ENCODE results near the gene ENTPD2. TPM values are rescaled to one million over a fixed set of nuclear protein-coding genes. Genes with fewer than 3 reads are reported as not detected.

ENTPD2 gene
- total RNA-seq, 5 donors from 2014 or later (not counting 1 experiment from before 2014, with no cell fraction given) = 0.32 TPM; not detected in 4

- ChIA-PET POLR2A (interaction anchor here (0.5 to 1.2 kb wide), 6 partner anchors 16 to 552 kb away, joined by 3 to 6 read pairs (median 3); partner anchors contain the start of genes MAN1B1 (in 1 of the 2) and TUBB4B (in 1 of the 2)), CTCF (interaction anchor here in 1 of 2 donors (0.7 to 2.2 kb wide), 5 partner anchors 16 to 270 kb away, joined by 3 to 11 read pairs (median 7); partner anchors contain the start of genes MAN1B1 and NPDC1)
- Histone ChIP-seq H3K4me3 (ENCODE audit: control insufficient read depth in 1 of 2, extremely low read depth in 1 of 2, low read length in 1 of 2) (peak within 1 kb of the TSS; percentile 39 to 48), H3K4me1 (ENCODE audit: control insufficient read depth in 1 of 2, extremely low read depth in 1 of 2, insufficient read depth in 2 of 2, low read length in 2 of 2) (peaks cover 5 to 28% of the 10 kb centered on the region in 2 experiments), H3K9me3 (no peaks in the 10 kb centered on the region), H3K36me3 (ENCODE audit: control insufficient read depth in 2 of 2, extremely low read depth in 1 of 2, insufficient read depth in 1 of 2, low read length in 1 of 2) (no peaks in the 10 kb centered on the region), H3K27me3 (replicated peaks in 1 of 2; ENCODE audit: control insufficient read depth in 2 of 2, extremely low read depth in 1 of 2, insufficient read depth in 2 of 2, low read length in 1 of 2) (peaks cover 0 to 19% of the 10 kb centered on the region in 2 experiments), H3K27ac (ENCODE audit: low read length) (no peak within 1 kb of the TSS)
- H3K4me3 Mint-ChIP-seq = peak within 1 kb of the TSS; percentile 68 to 73 (median 68)
- H3K27ac Mint-ChIP-seq = peak within 1 kb of the TSS in 1 of 2 donors; percentile 44
- H3K4me1 Mint-ChIP-seq = peaks cover 12 to 15% (median 14%) of the 10 kb centered on the region in 3 donors
- DNase-seq (peak; percentile 62 to 90 (median 80)), ATAC-seq (replicated peaks in 1 of 4) (peak; percentile 88 to 90 (median 89))
- H3K9me3 Mint-ChIP-seq = no peaks in the 10 kb centered on the region
- WGBS (ENCODE audit: insufficient coverage) = under 1% methylated on average over 56 of the region's 74 CpGs
- no peaks in the 10 kb centered on the region for H3K36me3 Mint-ChIP-seq
- peaks cover 3% of the 10 kb centered on the region in 2 donors for H3K27me3 Mint-ChIP-seq
Observed at GRCh38 chr9:137070201-137070905, 16.5 kb upstream of the ENTPD2 start, which contains the start of gene SAPCD2. SAPCD2 (minus strand) TSS chr9:137070557; CDS start chr9:137070460, 97 bp downstream.

- H3K4me3 Mint-ChIP-seq = peak overlapping the region in 1 of 3 donors; percentile 32
- no peak overlapping the region for H3K27ac Mint-ChIP-seq
- H3K36me3 Mint-ChIP-seq = no peaks in the 10 kb centered on the region
- Histone ChIP-seq H3K9me3 (no peaks in the 10 kb centered on the region), H3K27me3 (replicated peaks in 1 of 2; ENCODE audit: control insufficient read depth in 2 of 2, extremely low read depth in 1 of 2, insufficient read depth in 2 of 2, low read length in 1 of 2) (peaks cover 0 to 19% of the 10 kb centered on the region in 2 experiments), H3K27ac (ENCODE audit: low read length) (no peak overlapping the region), H3K36me3 (ENCODE audit: control insufficient read depth in 2 of 2, extremely low read depth in 1 of 2, insufficient read depth in 1 of 2, low read length in 1 of 2) (no peaks in the 10 kb centered on the region), H3K4me1 (ENCODE audit: control insufficient read depth in 1 of 2, extremely low read depth in 1 of 2, insufficient read depth in 2 of 2, low read length in 2 of 2) (peaks cover 5 to 28% of the 10 kb centered on the region in 2 experiments), H3K4me3 (ENCODE audit: control insufficient read depth in 1 of 2, extremely low read depth in 1 of 2, low read length in 1 of 2) (no peak overlapping the region)
- ChIA-PET POLR2A (interaction anchor here (0.7 to 1.2 kb wide), 3 partner anchors 17 to 472 kb away, joined by 3 to 6 read pairs (median 3); partner anchors contain the start of genes MAN1B1 (in 1 of the 2) and TUBB4B (in 1 of the 2)), CTCF (interaction anchor here in 1 of 2 donors (1.3 to 2.2 kb wide), 3 partner anchors 17 to 26 kb away, joined by 7 to 11 read pairs (median 7); partner anchors contain the start of genes MAN1B1 and NPDC1)
- no peaks in the 10 kb centered on the region for H3K9me3 Mint-ChIP-seq
- H3K4me1 Mint-ChIP-seq = peaks cover 12 to 15% (median 14%) of the 10 kb centered on the region in 3 donors
- peaks cover 3% of the 10 kb centered on the region in 2 donors for H3K27me3 Mint-ChIP-seq
- ATAC-seq (replicated peaks in 1 of 4) = peak in 3 of 4 experiments; percentile 1 to 10 (median 7)
- 9% methylated on average over 52 of the region's 52 CpGs for WGBS (ENCODE audit: insufficient coverage)
- DNase-seq = no peak
Observed at GRCh38 chr9:137069508-137070091, 15.7 kb upstream of the ENTPD2 start.

GRCh38 chr9:137068539-137069507 lies 15.0 kb upstream of the ENTPD2 start:
- POLR2A ChIA-PET = no interaction called here
- ATAC-seq (replicated peaks in 1 of 4) = no peak
- H3K4me1 ChIP-seq (ENCODE audit: control insufficient read depth in 1 of 2, extremely low read depth in 1 of 2, insufficient read depth in 2 of 2, low read length in 2 of 2) = peaks cover 5 to 33% of the 10 kb centered on the region in 2 experiments
- peak overlapping the region in 1 of 3 donors; percentile 32 for H3K4me3 Mint-ChIP-seq
- peaks cover 14 to 17% (median 15%) of the 10 kb centered on the region in 3 donors for H3K4me1 Mint-ChIP-seq
- H3K27ac ChIP-seq (ENCODE audit: low read length) = no peak overlapping the region
- no peak overlapping the region for H3K27ac Mint-ChIP-seq
- H3K9me3 Mint-ChIP-seq = no peaks in the 10 kb centered on the region
- 100% methylated on average over 12 of the region's 17 CpGs for WGBS (ENCODE audit: insufficient coverage)
- no peak for DNase-seq
- no peaks in the 10 kb centered on the region for H3K9me3 ChIP-seq
- CTCF ChIA-PET = interaction anchor here (0.6 to 2.2 kb wide), 7 partner anchors 18 to 249 kb away, joined by 3 to 11 read pairs (median 7); partner anchors contain the start of genes MAN1B1 (in 1 of the 2) and NPDC1 (in 1 of the 2)
- H3K27me3 Mint-ChIP-seq = peaks cover 3% of the 10 kb centered on the region in 2 donors
- no peaks in the 10 kb centered on the region for H3K36me3 Mint-ChIP-seq
- no peak overlapping the region for H3K4me3 ChIP-seq (ENCODE audit: control insufficient read depth in 1 of 2, extremely low read depth in 1 of 2, low read length in 1 of 2)
- H3K36me3 ChIP-seq (ENCODE audit: control insufficient read depth in 2 of 2, extremely low read depth in 1 of 2, insufficient read depth in 1 of 2, low read length in 1 of 2) = no peaks in the 10 kb centered on the region
- peaks cover 0 to 21% of the 10 kb centered on the region in 2 experiments for H3K27me3 ChIP-seq (replicated peaks in 1 of 2; ENCODE audit: control insufficient read depth in 2 of 2, extremely low read depth in 1 of 2, insufficient read depth in 2 of 2, low read length in 1 of 2)

- no peaks in the 10 kb centered on the region for H3K36me3 Mint-ChIP-seq
- Histone ChIP-seq H3K36me3 (ENCODE audit: control insufficient read depth in 2 of 2, extremely low read depth in 1 of 2, insufficient read depth in 1 of 2, low read length in 1 of 2) (no peaks in the 10 kb centered on the region), H3K9me3 (no peaks in the 10 kb centered on the region), H3K4me3 (ENCODE audit: control insufficient read depth in 1 of 2, extremely low read depth in 1 of 2, low read length in 1 of 2) (no peak overlapping the region), H3K27me3 (replicated peaks in 1 of 2; ENCODE audit: control insufficient read depth in 2 of 2, extremely low read depth in 1 of 2, insufficient read depth in 2 of 2, low read length in 1 of 2) (peaks cover 0 to 25% of the 10 kb centered on the region in 2 experiments), H3K4me1 (ENCODE audit: control insufficient read depth in 1 of 2, extremely low read depth in 1 of 2, insufficient read depth in 2 of 2, low read length in 2 of 2) (peaks cover 5 to 35% of the 10 kb centered on the region in 2 experiments), H3K27ac (ENCODE audit: low read length) (no peak overlapping the region)
- H3K4me1 Mint-ChIP-seq = peaks cover 14 to 17% (median 15%) of the 10 kb centered on the region in 3 donors
- DNase-seq (peak; percentile 70 to 93 (median 82)), ATAC-seq (replicated peaks in 1 of 4) (peak; percentile 51 to 65 (median 54))
- 84% methylated on average over 7 of the region's 12 CpGs for WGBS (ENCODE audit: insufficient coverage)
- H3K9me3 Mint-ChIP-seq = no peaks in the 10 kb centered on the region
- ChIA-PET CTCF (interaction anchor here (0.6 to 1.4 kb wide), 7 partner anchors 21 to 341 kb away, joined by 3 to 10 read pairs (median 4); no protein-coding TSS in a partner anchor), POLR2A (interaction anchor here in 1 of 2 donors (0.6 kb wide), 1 partner anchor 187 kb away, joined by 4 read pairs; no protein-coding TSS in a partner anchor)
- peak overlapping the region; percentile 43 to 61 (median 61) for H3K4me3 Mint-ChIP-seq
- H3K27me3 Mint-ChIP-seq = peaks cover 3% of the 10 kb centered on the region in 2 donors
- H3K27ac Mint-ChIP-seq = peak overlapping the region; percentile 39 to 50
Observed at GRCh38 chr9:137067860-137068538, 14.1 kb upstream of the ENTPD2 start.

- H3K9me3 Mint-ChIP-seq = no peaks in the 10 kb centered on the region
- no peak overlapping the region for H3K4me3 Mint-ChIP-seq
- DNase-seq (no peak), ATAC-seq (replicated peaks in 1 of 4) (no peak)
- POLR2A ChIA-PET = no interaction called here
- 92% methylated on average over 22 of the region's 26 CpGs for WGBS (ENCODE audit: insufficient coverage)
- CTCF ChIA-PET = interaction anchor here (0.6 to 1.3 kb wide), 2 partner anchors 20 kb away, joined by 3 to 4 read pairs; no protein-coding TSS in a partner anchor
- H3K36me3 Mint-ChIP-seq = no peaks in the 10 kb centered on the region
- peaks cover 12 to 16% (median 13%) of the 10 kb centered on the region in 3 donors for H3K4me1 Mint-ChIP-seq
- H3K4me1 ChIP-seq (ENCODE audit: control insufficient read depth in 1 of 2, extremely low read depth in 1 of 2, insufficient read depth in 2 of 2, low read length in 2 of 2) = peaks cover 5 to 35% of the 10 kb centered on the region in 2 experiments
- no peaks in the 10 kb centered on the region for H3K36me3 ChIP-seq (ENCODE audit: control insufficient read depth in 2 of 2, extremely low read depth in 1 of 2, insufficient read depth in 1 of 2, low read length in 1 of 2)
- H3K27me3 Mint-ChIP-seq = peaks cover 3% of the 10 kb centered on the region in 2 donors
- no peak overlapping the region for H3K4me3 ChIP-seq (ENCODE audit: control insufficient read depth in 1 of 2, extremely low read depth in 1 of 2, low read length in 1 of 2)
- no peak overlapping the region for H3K27ac Mint-ChIP-seq
- peaks cover 0 to 25% of the 10 kb centered on the region in 2 experiments for H3K27me3 ChIP-seq (replicated peaks in 1 of 2; ENCODE audit: control insufficient read depth in 2 of 2, extremely low read depth in 1 of 2, insufficient read depth in 2 of 2, low read length in 1 of 2)
- no peak overlapping the region for H3K27ac ChIP-seq (ENCODE audit: low read length)
- no peaks in the 10 kb centered on the region for H3K9me3 ChIP-seq
Observed at GRCh38 chr9:137066096-137066861, 12.4 kb upstream of the ENTPD2 start.
